Stimulated activated CD8-positive, alpha-beta memory T cell treated with anti-CD3 and anti-CD28 coated beads, Interleukin-15, amount 100 ng/mL, for 1 hour (primary cell): Measurements from ENCODE around the gene STARD7.
"Not testable (repeated sequence)": the region's sequence is repeated elsewhere in the genome, so short reads cannot be mapped to it uniquely, and the experiment has no call there.

Experiments
- DNase-seq: peaks from one replicate; pipeline ENCODE4 v3.0.0-alpha.2; 2020; ENCODE audit warnings: low read depth

The STARD7 gene, protein sequence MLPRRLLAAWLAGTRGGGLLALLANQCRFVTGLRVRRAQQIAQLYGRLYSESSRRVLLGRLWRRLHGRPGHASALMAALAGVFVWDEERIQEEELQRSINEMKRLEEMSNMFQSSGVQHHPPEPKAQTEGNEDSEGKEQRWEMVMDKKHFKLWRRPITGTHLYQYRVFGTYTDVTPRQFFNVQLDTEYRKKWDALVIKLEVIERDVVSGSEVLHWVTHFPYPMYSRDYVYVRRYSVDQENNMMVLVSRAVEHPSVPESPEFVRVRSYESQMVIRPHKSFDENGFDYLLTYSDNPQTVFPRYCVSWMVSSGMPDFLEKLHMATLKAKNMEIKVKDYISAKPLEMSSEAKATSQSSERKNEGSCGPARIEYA

DNA sequence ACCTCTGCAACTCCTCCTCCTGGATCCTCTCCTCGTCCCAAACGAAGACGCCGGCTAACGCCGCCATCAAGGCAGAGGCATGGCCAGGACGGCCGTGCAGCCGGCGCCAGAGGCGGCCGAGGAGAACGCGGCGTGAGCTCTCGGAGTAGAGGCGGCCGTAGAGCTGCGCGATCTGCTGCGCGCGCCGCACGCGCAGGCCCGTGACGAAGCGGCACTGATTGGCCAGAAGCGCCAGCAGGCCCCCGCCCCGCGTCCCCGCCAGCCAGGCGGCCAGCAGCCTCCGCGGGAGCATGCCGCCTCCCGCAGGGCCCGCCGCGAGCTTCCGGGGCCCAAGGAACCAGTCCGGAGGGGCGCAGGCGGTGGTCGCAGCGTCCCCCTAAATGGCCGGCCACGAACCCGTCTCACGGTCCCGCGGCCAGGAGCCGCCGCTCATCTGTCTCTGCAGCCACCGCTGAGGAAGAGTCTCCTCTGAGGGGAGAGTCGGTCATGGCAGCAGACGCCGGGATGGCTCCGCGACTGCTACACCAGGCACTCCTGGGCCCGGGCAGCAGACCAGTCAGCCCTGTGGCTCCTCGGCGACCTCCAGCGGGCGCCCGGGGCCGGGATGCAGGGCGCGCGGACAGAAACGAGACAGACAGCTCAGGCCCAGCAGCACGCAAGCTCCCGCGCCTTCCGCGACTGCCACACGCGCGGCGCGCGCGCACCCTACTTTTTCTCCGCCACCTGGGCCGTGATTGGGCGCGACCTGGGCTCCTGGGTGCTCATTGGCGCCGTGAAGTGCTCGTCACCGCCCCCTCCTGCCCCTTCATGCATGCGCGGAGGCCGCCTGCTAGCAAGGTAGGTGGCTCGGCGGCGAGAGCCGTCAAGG is at the start of gene STARD7:
TSS of gene STARD7 (minus strand) at position 685 of the 868 bp plus-strand sequence. CDS start at position 292, 393 bp downstream.
- DNase-seq, result peak; percentile 93

DNA sequence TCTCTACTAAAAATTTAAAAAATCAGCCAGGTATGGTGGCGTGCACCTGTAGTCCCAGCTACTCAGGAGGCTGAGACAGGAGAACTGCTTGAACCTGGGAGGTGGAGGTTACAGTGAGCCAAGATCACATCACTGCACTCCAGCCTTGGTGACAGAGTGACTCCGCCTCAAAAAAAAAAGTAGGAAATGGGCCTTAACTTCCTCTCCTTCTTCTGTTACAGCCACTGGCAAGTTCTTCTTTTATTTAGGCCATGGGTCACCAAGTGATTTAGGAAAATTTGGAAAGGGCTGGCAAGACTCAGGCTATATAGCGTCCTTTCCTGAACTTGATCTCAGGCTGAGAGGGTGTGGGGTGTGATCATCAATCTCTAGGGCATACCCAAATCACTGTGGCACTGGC is 49.1 kb upstream of the STARD7 start:
- not testable (repeated sequence) for DNase-seq

DNA sequence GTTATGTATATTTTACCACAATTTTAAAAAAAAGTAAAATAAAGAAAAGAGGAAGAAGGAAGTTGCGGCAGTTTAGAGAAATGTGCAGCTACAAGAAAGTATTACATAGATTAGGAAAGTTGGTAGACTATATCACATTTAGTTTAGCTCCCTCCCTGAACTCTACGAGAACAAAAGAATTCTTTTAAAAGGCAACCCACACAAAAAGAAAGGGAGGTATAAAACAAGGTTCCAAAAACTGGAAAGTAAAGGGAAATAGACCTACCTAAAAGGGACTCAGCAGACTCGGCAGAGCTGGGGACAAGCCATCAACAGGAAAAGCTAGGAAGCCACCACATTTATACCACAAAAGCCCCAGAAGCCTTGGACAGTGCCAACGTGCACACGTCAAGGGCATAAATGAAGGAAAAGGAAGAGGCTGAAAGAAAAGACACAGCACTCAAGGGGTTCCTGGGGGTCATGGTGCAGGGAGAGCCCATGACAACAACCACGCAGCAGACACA is 48.0 kb upstream of the STARD7 start:
- no peak for DNase-seq

DNA sequence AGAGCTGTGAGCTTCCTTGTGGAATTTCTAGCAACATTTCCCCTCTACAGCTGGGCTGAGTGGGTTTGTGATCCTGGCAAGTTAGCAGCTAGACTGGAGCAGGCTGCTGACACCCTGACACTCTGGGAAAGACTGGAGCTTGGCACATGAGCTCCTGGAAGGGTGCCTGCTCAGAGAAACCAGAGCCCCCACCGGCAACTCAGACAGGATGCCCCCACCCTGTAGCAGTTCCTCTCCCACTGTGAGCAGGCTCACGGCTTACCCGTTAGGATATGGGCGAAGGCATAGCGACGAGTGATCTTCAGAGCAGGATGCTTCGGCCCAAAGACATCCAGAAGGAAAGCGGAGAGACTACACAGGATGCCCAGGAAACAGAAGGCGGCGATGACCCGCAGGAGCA is 45.9 kb upstream of the STARD7 start:
- DNase-seq, result no peak

DNA sequence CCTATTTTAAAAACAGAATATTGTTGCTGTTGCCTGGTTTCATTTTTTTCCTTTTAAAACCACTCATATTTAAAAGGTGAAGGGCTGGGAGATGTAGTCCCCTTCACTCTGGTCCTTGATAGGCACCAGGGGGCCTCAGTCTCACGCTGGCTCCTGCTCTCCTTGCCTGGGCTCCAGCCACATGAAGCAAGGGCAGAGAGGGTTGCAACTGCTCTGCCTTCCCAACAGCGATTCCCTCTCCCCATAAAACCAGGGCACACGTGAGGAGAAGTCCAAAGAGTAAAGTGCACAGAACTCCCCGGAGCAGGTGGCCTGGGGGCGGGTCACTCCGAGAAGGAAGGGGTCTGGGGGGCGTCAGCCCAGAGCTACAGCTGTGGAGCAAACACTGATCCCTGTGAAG is 44.4 kb upstream of the STARD7 start:
- no peak for DNase-seq

DNA sequence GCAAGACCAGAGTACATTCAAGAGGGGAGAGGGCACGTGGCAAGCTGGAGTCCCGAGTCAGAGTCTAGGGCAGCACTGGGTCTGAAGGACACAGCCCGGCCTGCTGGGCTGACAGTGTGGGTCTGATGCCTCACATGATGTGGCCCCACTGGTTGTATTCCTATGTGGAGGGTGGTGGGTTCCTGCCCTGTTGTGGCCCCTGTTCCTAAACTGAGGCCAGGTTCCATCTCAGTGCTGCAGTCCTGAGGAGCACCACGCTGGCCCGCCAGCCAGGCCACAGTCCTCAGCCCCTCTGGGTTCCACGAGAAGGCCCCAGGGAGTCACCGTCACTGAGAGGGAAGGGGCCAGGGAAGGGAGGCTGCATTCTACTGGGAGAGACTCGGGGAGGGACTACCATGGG is 43.9 kb upstream of the STARD7 start:
- no peak for DNase-seq

DNA sequence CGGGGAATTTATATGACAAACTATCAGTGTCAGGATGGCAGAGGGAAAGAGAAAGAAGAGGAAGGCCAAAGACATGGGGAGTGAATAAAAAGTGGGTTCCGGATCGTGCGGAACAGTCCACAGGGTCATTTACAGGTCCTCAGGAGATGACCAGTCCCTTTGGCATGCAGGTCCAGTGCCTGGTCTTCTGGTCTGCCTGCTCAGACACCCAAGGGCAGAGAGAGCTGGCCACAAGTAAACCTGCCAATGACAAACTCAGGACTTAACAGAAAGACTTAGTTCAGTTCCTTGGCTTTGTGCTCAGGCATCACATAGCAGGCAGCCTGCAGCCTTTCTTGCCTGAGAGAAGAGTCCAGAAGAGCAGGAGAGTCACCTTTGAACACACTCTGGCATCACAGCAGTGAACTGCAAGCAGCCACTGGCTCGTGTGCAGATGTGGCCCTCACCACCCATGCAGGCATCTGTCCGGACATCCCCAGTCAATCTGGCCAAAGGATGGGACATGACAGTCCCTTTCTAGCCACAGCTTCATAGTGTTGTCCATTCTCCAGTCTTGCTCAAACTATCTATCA is 43.2 kb upstream of the STARD7 start:
- DNase-seq, result no peak

DNA sequence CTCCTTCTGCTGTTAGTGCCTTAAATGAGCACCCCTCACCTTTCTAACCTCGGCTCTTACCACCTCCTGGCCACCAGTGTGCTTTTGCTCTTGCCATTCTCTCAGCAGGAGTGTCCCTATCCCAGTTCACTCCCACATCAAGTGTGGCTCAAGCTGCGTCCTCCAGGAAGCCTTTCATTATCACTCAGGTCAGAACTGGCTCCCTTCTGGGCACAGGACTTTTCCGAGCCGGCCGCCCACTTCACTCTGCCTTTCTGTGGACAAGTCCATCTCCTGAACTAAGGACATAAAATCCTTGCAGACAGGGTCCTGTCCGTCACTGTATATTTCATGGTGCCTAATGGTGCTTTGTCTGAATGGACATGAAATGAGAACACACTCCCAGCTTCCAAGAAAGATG is 41.6 kb upstream of the STARD7 start:
- no peak for DNase-seq

DNA sequence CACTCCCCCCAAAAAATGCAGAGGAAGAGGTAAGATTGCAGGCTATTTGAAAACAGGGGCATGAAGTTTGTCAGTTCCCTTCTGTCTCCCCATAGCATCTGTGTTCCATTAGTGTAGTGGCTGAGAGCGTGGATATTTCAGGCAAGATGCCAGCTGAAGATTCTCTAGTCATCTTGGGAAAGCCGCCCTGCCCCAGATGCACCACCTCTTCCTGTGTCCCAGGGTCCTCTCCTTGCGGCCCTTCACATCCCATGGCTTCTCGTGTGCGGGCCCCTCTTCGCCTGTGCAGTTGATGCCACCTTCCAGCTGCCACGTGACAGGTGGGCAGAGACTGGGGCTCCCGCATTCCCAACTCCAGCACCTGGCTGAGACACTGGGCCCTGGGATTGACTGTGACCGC is 41.0 kb upstream of the STARD7 start:
- DNase-seq, result no peak

DNA sequence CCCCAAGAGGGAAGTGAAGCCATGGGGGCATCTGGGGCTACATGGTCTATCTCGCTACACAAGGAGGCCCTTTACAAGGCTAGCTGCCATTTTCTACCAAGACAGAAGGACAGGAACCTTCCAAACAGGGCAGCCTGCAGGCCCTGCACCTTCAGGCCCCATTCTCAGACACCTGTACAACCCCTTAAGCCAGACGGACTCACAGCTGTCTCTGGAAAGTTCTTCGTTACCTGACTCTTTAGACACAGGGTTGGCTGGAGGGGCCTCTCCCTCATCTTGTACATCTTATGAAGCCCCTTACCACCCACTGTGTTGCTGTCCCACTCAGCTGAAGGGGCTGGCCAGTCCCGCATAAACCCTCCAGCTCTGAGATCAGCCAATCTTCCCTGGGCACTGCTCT is 40.0 kb upstream of the STARD7 start:
- no peak for DNase-seq

DNA sequence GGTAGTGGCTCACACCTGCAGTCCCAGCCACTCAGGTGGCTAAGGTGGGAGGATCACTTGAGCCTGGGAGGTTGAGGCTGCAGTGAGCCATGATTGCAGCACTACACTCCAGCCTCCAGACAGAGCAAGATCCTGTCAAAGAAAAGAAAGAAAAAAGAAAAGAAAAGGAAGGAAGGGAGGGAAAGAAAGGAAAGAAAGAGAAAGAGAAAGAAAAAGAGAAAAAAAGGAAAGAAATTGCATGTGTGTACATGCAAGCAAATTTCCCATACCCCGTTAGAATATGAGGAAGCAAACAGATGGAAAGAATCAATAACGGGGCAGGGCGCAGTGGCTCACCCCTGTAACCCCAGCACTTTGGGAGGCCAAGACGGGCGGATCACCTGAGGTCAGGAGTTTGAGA is 39.3 kb upstream of the STARD7 start:
- no peak for DNase-seq

DNA sequence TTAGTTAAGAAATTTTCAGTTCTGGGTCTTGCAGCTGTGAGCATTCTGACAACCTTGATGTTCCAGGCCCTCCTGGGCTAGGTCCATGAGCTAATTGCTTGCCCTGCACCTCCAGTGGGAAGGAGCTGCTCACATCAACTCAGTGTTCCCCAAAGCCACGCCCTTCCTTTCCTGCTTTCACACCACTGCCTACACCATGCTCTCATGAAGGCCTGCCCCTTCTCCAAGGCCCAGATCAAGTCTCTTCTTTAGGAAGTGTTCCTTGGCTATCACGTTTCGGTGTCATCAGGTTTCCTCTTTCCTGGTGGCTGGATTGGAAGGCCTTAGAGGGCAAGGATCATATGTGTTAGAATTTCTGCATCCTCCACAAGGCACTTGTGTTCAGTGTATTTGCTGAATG is 38.4 kb upstream of the STARD7 start:
- DNase-seq, result no peak

DNA sequence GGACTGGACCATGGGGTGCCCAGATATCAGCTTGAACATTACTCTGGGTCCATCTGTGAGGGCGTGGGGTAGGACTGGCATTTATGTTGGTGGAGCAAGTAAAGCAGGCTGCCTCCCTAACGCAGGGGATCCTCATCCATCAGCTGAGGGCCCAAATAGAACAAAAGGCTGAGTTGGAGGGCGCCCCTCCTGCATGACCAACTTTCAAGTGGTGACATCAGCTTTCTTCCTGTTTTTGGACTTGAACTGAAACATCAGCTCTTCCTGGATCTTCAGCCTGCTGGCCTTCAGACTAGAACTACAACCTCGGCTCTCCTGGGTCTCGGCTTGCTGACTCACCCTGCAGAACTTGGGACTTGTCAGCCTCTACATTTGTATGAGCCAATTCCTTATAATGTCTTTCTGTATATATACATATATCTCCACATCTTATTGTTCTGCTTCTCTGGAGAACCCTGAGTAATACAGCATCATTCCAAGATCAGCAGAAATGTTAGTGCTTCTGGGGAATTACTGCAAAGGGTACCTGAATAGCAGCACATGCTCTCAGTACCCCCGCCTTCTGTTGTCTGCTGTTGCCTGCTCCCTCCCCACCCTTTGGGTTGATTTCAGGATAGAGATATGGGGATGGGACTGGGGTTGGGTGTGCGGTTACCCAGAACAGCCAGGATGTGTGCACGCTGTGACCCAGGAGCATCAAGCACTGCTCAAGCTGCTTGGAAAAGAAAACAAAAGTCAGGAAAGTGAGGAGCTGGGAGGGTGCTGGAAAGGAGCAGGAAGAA is 37.2 kb upstream of the STARD7 start:
- no peak for DNase-seq

DNA sequence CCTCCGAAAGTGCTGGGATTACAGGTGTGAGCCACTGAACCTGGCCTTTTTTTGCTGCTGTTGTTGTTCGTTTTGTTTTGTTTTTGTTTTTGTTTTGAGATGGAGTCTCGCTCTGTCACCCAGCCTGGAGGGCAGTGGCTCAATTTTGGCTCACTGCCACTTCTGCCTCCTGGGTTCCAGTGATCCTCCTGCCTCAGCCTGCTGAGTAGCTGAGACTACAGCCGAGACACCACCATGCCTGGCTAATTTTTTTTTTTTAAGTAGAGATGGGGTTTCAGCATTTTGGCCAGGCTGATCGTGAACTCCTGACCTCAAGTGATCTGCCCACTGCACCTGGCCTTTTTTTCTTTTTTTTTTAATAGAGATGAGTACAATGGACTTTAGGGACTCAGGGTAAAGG is 35.2 kb upstream of the STARD7 start:
- DNase-seq, result no peak

DNA sequence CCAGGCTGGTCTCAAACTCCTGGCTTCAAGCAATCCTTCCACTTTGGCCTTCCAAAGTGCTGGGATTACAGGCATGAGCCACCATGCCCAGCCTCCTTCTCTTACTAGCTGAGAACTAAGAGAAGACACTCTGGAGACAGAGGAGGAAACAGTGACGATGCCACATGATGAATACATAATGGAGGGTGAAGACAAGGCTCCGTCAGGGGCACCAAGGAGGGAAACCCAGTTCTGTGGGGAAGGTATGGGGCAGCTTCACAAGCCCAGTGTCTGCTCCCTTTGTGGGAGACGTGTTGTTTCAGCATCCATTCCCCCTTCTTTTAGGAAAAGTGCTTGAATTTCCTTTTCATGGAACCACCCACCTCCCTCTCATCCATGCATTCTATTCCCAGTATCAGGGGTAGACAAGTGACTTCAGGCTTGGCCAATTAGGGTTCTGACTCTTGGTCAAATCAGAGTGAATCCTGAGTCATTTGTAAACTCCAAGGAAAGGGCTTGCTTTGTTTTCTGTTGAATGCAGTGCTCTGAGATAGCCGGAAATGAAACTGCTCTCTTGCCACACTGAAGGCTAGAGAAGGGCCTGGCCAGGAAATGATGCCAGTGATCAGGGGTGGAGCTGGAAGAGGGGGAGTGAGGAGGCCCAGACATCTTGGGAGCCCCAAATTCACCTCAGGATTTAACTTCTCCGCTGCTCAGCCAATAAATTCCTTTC is 33.4 kb upstream of the STARD7 start:
- DNase-seq, result peak; percentile 5

DNA sequence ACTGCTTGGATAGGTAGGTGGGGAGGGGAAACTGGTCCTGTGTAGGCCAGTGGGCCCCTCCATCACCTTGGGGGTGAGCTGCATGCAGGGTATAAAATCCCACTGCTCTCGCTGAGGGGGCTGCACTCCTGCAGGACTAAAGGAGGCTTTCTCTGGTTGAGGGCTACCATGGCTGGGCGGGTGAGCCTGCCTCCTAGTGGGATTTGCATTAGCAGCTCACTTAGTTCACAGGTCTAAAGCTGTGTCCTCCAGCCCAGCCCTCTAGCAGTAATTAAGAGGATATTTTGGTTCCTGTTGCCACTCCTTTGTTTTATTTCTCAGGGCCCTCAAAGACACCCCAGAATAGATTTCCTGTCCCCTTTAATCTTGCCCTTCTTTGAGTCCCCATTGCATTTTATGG is 32.6 kb upstream of the STARD7 start:
- DNase-seq, result no peak

DNA sequence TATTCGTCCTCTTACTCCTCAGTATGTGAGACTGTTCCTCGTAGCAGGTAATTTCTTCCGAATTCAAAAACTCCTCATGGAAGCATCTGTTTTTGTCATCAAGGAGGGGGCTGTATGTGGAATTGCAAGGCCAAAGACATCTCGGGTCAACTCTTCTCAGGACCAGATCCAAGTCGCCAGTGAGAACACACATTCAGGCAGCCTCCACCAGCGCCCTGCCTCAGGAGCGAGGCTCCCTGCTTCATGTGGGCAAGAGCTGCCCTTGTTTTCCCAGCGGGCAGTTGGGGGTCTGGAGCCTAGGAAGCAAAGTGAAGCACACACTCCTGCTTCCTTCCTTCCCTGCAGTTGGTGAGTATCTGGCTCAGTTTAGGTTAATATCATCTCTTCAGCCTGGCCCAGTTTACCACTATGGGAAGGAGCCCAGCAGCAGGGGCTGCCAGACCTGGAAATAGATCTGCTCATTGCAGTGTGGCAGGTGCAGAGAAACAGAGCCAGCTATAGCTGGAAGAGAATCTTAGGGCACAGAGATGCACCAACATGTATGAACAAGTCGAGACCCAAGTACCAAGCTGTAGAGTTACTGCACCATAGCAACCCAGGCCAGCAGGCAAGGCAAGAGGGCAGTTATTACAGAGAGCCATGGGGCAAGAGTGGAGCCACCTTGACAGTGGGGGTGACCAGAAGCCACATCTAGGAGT is 31.9 kb upstream of the STARD7 start:
- no peak for DNase-seq

DNA sequence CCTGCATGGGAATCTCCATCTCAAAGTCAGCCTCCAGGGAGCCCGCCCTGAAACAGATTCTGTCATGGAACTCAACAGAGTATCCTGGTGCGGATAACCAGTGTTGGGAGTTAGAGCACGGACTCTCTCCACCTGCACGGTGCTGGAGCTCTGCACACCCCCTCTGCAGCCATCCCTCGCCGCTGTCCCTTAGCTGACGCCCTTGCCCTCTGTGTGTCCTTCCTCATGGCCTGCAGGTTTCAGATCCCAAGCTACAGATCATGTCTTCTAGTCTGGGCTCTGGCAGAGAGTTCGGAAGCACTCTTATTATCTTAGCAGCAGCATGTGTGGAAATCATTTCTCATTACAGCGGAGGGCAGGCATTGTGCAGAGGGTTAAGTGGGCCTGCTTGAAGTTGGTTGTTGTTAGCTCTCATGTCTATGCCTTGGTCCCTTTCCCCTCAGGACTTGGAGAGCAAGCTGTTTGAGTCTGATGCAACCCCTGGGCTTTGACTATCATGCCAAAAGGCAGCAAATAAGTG is 31.2 kb upstream of the STARD7 start:
- DNase-seq, result no peak

DNA sequence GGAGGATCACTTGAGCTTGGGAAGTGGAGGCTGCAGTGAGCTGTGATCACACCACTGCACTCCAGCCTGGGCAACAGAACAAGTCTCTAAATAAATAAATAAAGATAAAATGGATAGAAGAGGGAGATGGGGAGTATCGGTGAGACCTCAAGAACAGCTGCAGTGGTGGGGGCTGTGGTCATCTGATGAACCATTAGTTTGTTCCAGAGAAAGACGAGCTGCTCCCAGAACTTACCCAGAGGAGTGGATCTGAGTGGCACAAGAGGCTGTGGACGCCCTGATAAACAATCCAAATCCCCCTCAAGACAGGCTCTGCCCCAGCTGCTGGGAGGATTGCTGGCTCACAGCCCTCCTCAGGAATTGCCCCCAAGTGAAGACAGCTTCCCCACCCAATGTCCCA is 30.5 kb upstream of the STARD7 start:
- no peak for DNase-seq

DNA sequence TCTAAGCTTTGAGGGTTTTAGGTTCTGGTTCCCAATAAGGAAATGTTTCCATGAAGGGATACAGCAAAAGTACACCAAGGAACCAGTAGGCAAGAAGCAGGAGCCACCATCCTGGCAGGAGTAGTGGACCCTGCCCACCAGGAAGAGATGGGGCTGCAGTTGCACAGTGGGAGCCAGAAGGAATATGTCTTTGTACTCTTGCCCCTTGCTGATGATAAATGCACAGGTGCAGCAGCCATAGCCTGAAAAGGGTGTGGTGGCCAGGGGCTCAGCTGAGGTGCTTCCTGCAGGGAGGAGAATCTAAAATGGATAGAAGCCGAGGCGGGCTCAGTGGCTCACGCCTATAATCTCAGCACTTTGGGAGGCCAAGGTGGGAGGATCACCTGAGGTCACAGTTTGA is 29.6 kb upstream of the STARD7 start:
- no peak for DNase-seq

DNA sequence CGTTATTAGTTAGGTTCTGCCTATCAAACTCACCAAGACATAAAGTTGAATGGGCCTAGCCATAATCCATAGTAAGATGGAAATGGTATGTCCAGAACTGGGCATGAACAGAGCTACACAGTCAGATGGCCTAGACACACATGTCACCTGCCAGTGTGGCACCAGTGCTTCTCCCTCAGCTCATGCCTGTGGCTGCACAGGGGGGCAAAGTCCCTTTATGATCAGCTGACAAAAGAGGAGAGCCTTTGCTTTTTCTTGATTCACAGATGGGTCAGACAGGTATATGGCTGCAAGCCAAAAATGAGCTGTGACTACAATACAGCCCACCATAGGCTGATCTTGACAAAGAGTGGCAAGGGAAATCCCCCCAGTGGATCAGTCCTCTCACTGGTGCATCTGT is 28.3 kb upstream of the STARD7 start:
- no peak for DNase-seq
